Body of pancreas (tissue), 4 donors: Measurements from ENCODE around the gene ABCA3.

ENCODE experiments used
- CTCF ChIP-seq, 7 experiments: fragments of 450-650 bp in 4 of 7; fragments of 200-600 bp in 3 of 7; sonication (generic) in 3 of 7; IDR thresholded peaks; one replicate each; pipeline ENCODE4 v1.5.1; 2016 to 2019; ENCODE audit warnings: antibody characterized with exemption in 7 of 7
- POLR2A ChIP-seq, 3 donors: fragments of 450-650 bp; IDR thresholded peaks; one replicate each; pipeline ENCODE4 v1.6.1; 2016; ENCODE audit warnings: antibody characterized with exemption in 3 of 3, mild to moderate bottlenecking in 2 of 3

GRCh38 chr16:2388139-2388874 lies 47.8 kb upstream of the ABCA3 start:
- TF ChIP-seq CTCF (IDR thresholded peaks at IDR 0.05) (no peak), POLR2A (IDR thresholded peaks at IDR 0.05) (no peak)
